ENCODE results near the gene ANO4.

The ANO4 gene

GRCh38 chr12:101108130-101108529 lies 313.6 kb downstream of the ANO4 start:
- DNase-seq (ENCODE audit: low read depth in 1 of 2, low spot score in 1 of 2): no peak
- Histone ChIP-seq H3K27ac (replicated peaks) (no peak overlapping the region), H3K27me3 (ENCODE audit: insufficient read depth, poor library complexity, severe bottlenecking) (no peaks in the 10 kb centered on the region), H3K4me3 (replicated peaks; ENCODE audit: insufficient read depth, low read length) (no peak overlapping the region)
- no peak for TF ChIP-seq CTCF (IDR thresholded peaks at IDR 0.05; ENCODE audit: insufficient read depth, low read length)
- TF ChIP-seq GABPA (IDR thresholded peaks at IDR 0.05; ENCODE audit: low read depth): no peak
- no peak for TF ChIP-seq POLR2AphosphoS5 (IDR thresholded peaks at IDR 0.05; ENCODE audit: low read depth)
- no peak for TF ChIP-seq REST (IDR thresholded peaks at IDR 0.05; ENCODE audit: insufficient replicate concordance, low read depth)
- no peak for TF ChIP-seq SPI1 (IDR thresholded peaks at IDR 0.05; ENCODE audit: borderline replicate concordance, low read depth)

DNA sequence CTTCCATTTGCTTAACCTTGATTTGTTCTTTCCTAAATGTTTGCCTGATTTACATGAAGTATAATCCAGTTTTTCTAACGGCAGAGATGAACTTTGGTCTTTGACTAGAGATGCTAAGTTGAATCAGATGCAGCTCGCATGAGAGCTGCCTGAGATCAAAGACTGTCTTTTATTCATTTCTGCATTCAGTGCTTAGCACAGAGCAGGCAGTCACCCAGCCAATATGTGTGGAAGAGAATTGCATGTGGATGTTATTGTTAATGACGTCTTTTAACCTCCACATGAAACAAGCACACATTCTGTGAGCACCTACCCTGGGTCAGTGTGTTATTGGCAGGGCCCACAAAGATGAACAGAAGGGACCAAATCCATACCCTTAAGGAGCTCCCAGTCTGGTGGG lies 316.3 kb downstream of the ANO4 start:
- no peak overlapping the region for H3K4me3 ChIP-seq (replicated peaks; ENCODE audit: insufficient read depth, low read length)
- TF ChIP-seq POLR2AphosphoS5 (IDR thresholded peaks at IDR 0.05; ENCODE audit: low read depth) (no peak), CTCF (IDR thresholded peaks at IDR 0.05; ENCODE audit: insufficient read depth, low read length) (no peak), REST (IDR thresholded peaks at IDR 0.05; ENCODE audit: insufficient replicate concordance, low read depth) (no peak), GABPA (IDR thresholded peaks at IDR 0.05; ENCODE audit: low read depth) (no peak), SPI1 (IDR thresholded peaks at IDR 0.05; ENCODE audit: borderline replicate concordance, low read depth) (no peak)

GRCh38 chr12:101111441-101111840 lies 316.9 kb downstream of the ANO4 start:
- no peak overlapping the region for H3K27ac ChIP-seq (replicated peaks)
- no peak overlapping the region for H3K4me3 ChIP-seq (replicated peaks; ENCODE audit: insufficient read depth, low read length)
- H3K27me3 ChIP-seq (ENCODE audit: insufficient read depth, poor library complexity, severe bottlenecking): no peaks in the 10 kb centered on the region
- DNase-seq (ENCODE audit: low read depth in 1 of 2, low spot score in 1 of 2): no peak
- TF ChIP-seq POLR2AphosphoS5 (IDR thresholded peaks at IDR 0.05; ENCODE audit: low read depth) (no peak), GABPA (IDR thresholded peaks at IDR 0.05; ENCODE audit: low read depth) (no peak), CTCF (IDR thresholded peaks at IDR 0.05; ENCODE audit: insufficient read depth, low read length) (no peak), SPI1 (IDR thresholded peaks at IDR 0.05; ENCODE audit: borderline replicate concordance, low read depth) (no peak), REST (IDR thresholded peaks at IDR 0.05; ENCODE audit: insufficient replicate concordance, low read depth) (no peak)

More for the DNA sequence above, 316.3 kb downstream of the ANO4 start:
- no peaks in the 10 kb centered on the region for H3K27me3 ChIP-seq (ENCODE audit: insufficient read depth, poor library complexity, severe bottlenecking)
- no peak overlapping the region for H3K27ac ChIP-seq (replicated peaks)
- DNase-seq (ENCODE audit: low read depth in 1 of 2, low spot score in 1 of 2): no peak

Measured in HL-60 (cell line).